ENCODE measurements around the gene TBCD.
A peak's percentile ranks its signal among the peaks of the same experiment; 100 is the strongest.

The TBCD gene

GRCh38 chr17:82871776-82872561, 120.1 kb downstream of the TBCD start:
- no peak for DNase-seq (ENCODE audit: low spot score)

DNA sequence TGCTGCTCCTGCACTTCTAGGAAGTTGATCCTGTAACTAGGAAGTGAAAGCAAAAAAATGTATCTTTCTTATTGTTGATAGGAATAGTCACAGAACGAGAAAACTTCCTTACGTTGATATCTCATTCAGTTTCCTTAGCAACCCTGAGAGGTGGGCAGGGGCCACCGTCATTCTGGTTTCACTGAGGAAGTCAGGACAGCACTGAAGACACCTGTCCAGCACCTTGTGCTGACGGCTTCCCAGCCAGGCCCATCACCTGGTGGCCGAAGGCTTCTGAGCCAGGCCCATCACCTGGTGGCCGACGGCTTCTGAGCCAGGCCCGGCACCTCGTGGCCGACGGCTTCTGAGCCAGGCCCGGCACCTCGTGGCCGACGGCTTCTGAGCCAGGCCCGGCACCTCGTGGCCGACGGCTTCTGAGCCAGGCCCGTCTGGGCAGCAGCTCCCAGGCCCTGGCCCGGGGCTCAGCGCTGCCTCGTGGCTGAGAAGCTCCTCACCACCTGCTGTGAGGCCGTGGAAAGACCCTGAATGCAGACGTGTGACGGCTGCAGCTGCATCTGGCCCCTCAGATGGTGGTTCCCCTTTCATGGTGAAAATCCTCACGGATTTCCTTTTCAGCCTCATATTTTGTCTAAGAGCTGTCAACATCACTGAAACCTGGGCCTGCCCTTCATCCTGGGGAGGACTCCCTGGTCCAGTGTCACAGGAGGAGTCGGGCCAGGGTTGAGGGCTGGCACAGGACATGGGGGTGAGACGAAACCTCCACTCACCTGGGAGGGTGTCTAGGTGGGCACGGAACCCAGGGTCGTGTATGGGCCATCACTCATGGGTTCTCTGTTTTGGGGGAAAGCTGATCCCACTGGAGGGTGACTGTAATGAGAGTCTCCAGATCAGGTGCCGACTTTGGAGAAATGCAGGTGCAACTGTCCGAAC, 121.0 kb downstream of the TBCD start:
- no peak for DNase-seq (ENCODE audit: low spot score)

DNA sequence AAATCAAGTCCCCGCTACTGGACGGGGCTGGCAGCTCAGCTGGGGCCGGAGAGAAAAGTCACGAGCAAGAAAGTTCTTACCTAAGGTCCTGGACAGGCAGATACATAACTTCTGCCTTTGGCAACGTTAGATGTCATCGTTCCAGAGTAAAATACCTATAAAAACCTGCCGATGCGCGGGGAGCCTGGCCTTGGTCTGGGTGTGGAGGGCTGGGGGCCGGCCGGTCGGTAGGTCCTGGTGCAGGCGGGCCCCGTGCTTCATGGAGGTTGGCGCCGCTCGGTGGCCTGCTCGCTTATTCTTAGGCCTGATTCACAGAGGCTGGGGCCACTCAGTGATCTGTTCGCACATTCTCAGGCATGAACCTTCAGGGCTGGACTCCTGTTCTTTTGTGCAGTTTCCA, 121.7 kb downstream of the TBCD start:
- no peak for DNase-seq (ENCODE audit: low spot score)

DNA sequence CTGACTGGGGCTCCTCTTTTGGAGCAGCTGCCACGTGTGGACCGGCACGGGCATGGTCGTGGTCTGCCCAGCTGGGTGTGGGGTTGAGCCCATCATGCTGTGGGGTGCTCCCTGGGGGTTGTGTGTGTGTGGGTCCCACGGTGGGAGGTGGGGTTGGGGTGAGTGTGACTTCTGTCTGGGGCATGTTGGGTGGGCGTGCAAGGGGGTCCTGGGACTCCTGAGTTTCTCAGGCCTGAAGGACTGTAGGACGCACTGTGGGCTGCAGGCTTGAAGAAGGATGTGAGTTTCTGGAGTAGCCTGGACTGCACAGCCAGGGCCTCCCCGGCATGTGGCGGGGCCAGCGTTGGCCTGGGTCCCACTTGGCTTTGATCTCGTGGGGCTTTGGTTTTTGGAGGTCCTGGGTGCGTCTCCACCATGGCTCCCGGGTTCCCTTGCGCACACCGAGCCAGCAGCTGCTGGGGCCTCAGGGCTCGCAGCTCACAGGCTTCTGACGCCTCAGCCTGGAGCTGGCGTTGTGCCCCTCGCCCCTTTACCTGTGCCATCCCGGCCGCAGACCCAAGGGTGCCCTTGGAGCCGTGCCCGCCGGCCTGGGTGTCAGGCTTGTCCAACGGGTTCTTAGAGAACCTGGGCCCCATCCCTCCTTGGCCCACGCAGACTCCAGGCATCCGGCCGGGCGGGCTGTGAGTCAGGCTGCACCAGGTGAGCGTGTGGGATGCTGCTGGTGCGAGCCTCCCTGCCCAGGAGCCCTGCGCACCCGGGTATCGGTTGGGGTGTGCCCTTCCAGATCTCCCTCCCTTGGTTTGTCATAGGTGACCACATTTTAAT, 122.4 kb downstream of the TBCD start:
- no peak for DNase-seq (ENCODE audit: low spot score)

GRCh38 chr17:82875407-82875856, 123.6 kb downstream of the TBCD start:
- DNase-seq (ENCODE audit: low spot score): no peak

- DNase-seq (ENCODE audit: low spot score): no peak
Observed at GRCh38 chr17:82876149-82876548, 124.3 kb downstream of the TBCD start.

GRCh38 chr17:82876602-82877379, 124.9 kb downstream of the TBCD start:
- DNase-seq (ENCODE audit: low spot score): peak; percentile 58

DNA sequence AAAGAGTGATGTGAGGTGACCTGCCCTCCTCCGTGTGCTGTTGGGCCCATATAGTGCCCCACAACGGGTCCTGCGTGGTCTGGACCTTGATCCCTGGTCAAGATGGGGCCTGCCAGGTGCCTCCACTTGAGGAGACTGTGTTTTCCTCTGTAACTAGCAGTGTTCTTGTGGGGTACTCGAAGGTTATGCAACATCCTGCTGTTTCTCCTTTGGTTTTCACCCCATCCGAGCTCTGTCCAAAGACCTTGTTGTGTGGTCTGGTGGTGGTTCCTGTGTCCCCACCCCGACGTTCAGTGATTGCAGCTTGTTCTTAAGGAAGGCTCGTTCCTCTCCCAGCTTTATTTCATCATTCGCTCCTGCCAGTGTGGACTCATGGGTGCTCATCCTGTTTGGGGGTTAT, 126.7 kb downstream of the TBCD start:
- DNase-seq (ENCODE audit: low spot score): no peak

DNA sequence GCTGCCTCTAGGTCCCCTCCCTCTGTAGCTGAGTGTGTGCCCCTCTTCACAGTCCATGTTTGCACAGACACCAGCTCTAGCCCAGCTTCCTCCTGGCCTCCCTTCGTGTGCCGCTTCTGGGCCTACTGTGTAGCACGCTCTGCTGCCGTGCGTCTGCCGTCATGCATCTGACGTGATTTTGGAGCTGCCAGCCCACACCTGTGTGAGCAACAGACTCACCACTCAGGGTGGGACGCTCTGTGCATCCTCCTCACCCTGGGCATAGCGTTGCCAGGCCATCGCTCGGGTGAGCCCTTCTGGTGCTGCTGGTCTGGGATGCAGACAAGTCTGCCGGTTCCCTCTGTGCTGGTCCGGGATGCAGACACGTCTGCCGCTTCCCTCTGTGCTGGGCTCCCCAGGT, 127.4 kb downstream of the TBCD start:
- DNase-seq (ENCODE audit: low spot score): no peak

DNA sequence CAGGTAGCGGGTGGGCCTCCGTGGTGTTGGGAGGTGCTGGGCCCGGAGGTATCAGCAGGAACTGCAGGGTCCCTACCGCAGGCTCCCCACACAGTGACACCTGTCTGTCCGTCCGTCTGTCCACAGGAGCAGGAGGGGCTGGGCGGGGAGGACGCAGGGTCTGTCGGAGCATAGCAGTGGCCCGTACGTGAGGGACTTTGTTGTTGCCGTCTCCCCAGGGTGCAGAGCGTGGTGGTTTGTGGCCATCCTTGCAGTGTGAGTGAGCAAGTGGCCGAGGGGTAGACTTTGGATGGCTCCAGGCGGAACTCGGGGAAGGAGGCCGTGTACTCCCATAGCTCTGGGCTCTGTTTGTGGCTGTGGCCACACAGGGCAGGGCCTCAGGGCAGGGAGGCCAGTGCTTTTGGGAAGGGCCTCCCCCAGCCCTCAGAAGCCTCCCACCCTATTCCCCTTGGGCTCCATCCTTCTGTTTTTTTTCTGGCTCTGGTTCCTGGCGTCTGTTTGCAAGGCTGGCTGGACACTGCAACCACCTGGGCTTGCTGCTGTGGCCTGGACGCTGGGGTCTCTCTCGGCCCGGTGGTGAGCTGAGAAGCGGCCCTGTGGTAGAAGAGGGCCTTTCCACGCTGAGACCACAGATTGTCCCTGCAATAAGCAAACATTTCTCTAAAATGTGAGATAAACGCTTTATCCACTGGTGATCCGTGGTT, 128.9 kb downstream of the TBCD start:
- DNase-seq (ENCODE audit: low spot score): no peak

DNA sequence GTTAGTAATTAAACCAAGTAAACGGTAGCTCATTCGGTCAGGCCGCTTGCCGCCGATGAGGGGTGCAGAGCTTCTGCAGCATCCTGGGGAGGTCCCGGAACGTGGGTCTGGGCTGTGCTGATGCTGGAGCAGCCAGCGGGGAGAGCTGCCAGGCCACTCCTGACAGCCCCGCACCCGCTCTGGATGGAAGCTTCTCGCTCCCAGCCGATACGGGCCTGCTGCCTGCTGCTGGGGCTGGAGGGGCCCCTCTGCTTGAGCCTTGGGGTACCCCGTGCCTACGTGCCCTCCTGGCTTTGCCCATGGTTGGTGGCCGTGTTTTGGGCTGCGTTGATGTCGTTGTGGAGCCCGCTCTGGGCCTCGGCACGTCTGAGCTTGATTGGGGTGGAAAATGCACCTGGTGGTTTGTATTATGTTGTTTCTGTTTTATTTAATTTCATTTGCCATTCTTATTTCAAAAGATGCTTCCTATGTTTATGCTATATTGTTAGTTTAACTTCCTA, 129.5 kb downstream of the TBCD start:
- DNase-seq (ENCODE audit: low spot score): no peak

- peak; percentile 15 for DNase-seq (ENCODE audit: low spot score)
Observed at GRCh38 chr17:82881900-82882714, 130.2 kb downstream of the TBCD start.

GRCh38 chr17:82882715-82883418, 131.0 kb downstream of the TBCD start:
- DNase-seq (ENCODE audit: low spot score): no peak

DNA sequence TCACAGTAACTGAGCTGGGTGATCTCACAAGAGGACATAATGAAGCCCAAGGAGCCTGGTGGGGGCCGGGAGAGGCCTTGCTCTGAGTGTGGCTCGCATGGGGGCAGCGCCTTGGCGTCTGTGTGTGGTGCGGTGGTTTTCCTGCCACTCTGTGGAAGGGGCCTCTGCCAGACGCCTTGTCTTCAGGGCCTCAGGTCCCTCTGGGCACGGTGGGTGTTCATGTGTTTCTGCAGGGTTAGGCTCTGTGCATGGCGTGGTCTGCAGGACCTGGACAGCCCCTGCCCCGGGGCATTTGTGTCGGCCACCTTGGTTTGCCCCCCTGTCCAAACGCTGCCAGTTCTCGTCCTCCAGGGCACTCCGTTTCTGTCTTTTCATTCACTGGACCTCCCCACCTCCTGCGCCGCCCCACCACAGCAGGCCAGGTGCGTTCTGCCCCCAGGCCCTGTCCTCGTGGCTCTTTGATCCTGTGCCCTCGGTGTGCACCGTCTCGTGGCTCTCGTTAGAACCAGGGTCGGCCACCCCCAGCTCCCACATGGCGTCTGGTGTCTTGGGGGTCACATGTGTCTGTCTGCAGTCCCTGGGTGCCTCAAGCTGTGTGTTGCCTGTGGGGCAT, 131.7 kb downstream of the TBCD start:
- DNase-seq (ENCODE audit: low spot score): no peak

GRCh38 chr17:82884341-82884969, 132.6 kb downstream of the TBCD start:
- DNase-seq (ENCODE audit: low spot score): no peak

DNA sequence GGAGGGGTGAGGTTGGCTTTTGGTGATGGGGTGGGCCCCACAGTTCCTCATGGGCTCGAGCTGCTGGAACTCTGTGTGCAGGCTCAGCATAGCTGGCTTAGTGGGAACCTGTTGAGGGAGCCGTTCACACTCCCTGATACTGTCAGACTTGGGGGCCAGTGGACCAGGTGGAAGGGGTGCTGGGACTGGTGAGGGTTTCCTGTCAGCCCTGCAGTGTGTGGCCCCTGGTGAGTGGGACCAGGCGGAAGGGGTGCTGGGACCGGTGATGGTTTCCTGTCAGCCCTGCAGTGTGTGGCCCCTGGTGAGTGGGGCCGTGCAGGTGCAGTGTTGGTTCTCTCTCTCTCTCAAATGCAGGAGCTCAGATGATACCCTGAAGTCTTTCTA, 133.1 kb downstream of the TBCD start:
- DNase-seq (ENCODE audit: low spot score): no peak

DNA sequence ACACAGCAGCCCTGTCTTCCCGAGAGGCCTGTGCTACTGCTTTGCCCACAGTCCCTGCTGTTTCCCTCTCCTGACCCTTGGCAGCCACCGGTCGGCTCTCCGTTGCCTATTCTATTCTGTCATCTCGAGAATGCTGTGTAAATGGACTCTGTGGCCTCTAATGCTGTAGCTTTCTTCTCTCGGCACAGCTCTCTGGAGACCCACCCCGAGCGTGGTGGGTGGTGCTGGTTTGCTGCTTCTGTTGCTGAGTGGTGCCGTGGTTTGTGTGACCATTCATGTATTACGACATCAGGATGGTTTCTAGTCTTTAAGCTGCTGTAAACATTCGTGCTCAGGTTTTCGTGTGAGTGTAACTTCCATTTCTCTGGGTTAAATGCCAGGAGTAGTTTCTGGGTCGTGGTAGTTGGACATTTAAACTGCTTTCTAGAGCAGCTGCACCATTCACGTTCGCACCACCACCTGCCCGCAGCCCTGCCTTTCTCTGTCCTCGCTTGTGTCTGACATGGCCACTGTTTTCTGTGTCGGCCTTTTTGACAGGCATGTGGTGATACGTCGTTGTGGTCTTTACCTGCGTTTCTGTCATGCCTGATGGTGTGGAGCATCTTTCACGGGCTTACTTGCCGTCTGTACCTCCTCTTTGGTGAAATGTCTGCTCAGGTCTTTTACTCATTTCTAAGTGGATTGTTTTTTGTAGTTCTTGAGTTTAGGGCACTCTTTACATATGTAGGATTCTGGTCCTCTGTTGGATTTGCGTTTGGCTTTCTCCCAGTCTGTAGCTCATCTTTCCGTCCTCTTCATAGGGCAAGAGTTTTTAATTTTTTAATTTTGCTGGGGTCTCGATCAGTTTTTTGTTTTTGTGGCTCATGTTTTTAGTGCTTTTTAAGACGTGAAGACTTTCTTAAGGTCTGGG, 135.6 kb downstream of the TBCD start:
- no peak for DNase-seq (ENCODE audit: low spot score)

Measured in putamen (tissue), 1 donor.